Measurements from ENCODE around the gene TIRAP.

DNA sequence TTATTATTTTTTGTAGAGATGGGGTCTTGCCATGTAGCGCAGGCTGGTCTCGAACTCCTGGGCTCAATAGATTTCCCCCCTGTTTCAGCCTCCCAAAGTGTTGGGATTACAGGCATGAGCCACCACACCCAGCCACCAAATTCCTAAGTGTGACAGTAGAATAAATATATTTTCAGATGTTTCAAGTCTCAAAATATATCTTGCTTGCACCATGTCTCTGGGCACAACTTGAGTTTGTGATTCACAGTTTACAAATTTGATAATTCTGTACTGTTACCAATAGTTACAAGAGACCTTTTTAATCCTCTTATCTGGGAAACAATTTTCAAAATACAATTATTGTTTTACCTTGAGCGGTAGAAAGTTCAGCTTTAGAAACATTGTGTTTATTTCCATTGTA lies 40.1 kb downstream of the TIRAP start:
- TF ChIP-seq EP300 (IDR thresholded peaks at IDR 0.05) (no peak), POLR2AphosphoS5 (IDR thresholded peaks at IDR 0.05) (no peak)
- TF ChIP-seq, protein P1, sequence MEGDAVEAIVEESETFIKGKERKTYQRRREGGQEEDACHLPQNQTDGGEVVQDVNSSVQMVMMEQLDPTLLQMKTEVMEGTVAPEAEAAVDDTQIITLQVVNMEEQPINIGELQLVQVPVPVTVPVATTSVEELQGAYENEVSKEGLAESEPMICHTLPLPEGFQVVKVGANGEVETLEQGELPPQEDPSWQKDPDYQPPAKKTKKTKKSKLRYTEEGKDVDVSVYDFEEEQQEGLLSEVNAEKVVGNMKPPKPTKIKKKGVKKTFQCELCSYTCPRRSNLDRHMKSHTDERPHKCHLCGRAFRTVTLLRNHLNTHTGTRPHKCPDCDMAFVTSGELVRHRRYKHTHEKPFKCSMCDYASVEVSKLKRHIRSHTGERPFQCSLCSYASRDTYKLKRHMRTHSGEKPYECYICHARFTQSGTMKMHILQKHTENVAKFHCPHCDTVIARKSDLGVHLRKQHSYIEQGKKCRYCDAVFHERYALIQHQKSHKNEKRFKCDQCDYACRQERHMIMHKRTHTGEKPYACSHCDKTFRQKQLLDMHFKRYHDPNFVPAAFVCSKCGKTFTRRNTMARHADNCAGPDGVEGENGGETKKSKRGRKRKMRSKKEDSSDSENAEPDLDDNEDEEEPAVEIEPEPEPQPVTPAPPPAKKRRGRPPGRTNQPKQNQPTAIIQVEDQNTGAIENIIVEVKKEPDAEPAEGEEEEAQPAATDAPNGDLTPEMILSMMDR (IDR thresholded peaks at IDR 0.05) = no peak

Data from gastroesophageal sphincter (tissue), 3 donors.